NCI-H345 treated with DMSO at 0.1 percent for 48 hours (cell line): ENCODE data around the gene LRRC72.
"Not testable (repeated sequence)": the region's sequence is repeated elsewhere in the genome, so short reads cannot be mapped to it uniquely, and the experiment has no call there.

ENCODE experiments used
- DNase-seq: peaks from one replicate; lab custom pipeline; 2025; ENCODE audit not compliant: unreplicated experiment; lab: John Stamatoyannopoulos, UW

The LRRC72 gene

GRCh38 chr7:16526742-16527540 is at the start of gene LRRC72:
Gene LRRC72, plus strand, starts transcription at chr7:16526825. Its CDS starts 128 bp downstream, at chr7:16526953.
- no peak for DNase-seq

- DNase-seq, result no peak
Observed at GRCh38 chr7:16479161-16479560, 47.5 kb upstream of the LRRC72 start.

- no peak for DNase-seq
Observed at GRCh38 chr7:16479591-16479990, 47.0 kb upstream of the LRRC72 start.

- DNase-seq, result peak; percentile 10
Observed at GRCh38 chr7:16484453-16485158, 42.0 kb upstream of the LRRC72 start.

- DNase-seq, result no peak
Observed at GRCh38 chr7:16491148-16491547, 35.5 kb upstream of the LRRC72 start.

- DNase-seq, result no peak
Observed at GRCh38 chr7:16492513-16493062, 34.0 kb upstream of the LRRC72 start.

- DNase-seq, result no peak
Observed at GRCh38 chr7:16493266-16493665, 33.4 kb upstream of the LRRC72 start.

- no peak for DNase-seq
Observed at GRCh38 chr7:16494551-16494950, 32.1 kb upstream of the LRRC72 start.

GRCh38 chr7:16494955-16495719 is 31.5 kb upstream of the LRRC72 start:
- DNase-seq, result no peak

GRCh38 chr7:16498122-16498521 is 28.5 kb upstream of the LRRC72 start:
- DNase-seq, result no peak

GRCh38 chr7:16502303-16502702 is 24.3 kb upstream of the LRRC72 start:
- DNase-seq, result no peak

- no peak for DNase-seq
Observed at GRCh38 chr7:16504019-16504418, 22.6 kb upstream of the LRRC72 start.

- not testable (repeated sequence) for DNase-seq
Observed at GRCh38 chr7:16506422-16506821, 20.2 kb upstream of the LRRC72 start.

- no peak for DNase-seq
Observed at GRCh38 chr7:16509829-16510228, 16.8 kb upstream of the LRRC72 start.

GRCh38 chr7:16511314-16511713 is 15.3 kb upstream of the LRRC72 start:
- no peak for DNase-seq

- DNase-seq, result no peak
Observed at GRCh38 chr7:16512097-16512496, 14.5 kb upstream of the LRRC72 start.

- no peak for DNase-seq
Observed at GRCh38 chr7:16514271-16514670, 12.4 kb upstream of the LRRC72 start.

GRCh38 chr7:16514729-16515128 is 11.9 kb upstream of the LRRC72 start:
- DNase-seq, result no peak

- DNase-seq, result no peak
Observed at GRCh38 chr7:16515785-16516685, 10.6 kb upstream of the LRRC72 start.

- DNase-seq, result not testable (repeated sequence)
Observed at GRCh38 chr7:16519985-16520384, 6.6 kb upstream of the LRRC72 start.
